ENCODE results near the gene IFNGR2.
"Not testable (repeated sequence)": the region's sequence is repeated elsewhere in the genome, so short reads cannot be mapped to it uniquely, and the experiment has no call there.

Gene IFNGR2

DNA sequence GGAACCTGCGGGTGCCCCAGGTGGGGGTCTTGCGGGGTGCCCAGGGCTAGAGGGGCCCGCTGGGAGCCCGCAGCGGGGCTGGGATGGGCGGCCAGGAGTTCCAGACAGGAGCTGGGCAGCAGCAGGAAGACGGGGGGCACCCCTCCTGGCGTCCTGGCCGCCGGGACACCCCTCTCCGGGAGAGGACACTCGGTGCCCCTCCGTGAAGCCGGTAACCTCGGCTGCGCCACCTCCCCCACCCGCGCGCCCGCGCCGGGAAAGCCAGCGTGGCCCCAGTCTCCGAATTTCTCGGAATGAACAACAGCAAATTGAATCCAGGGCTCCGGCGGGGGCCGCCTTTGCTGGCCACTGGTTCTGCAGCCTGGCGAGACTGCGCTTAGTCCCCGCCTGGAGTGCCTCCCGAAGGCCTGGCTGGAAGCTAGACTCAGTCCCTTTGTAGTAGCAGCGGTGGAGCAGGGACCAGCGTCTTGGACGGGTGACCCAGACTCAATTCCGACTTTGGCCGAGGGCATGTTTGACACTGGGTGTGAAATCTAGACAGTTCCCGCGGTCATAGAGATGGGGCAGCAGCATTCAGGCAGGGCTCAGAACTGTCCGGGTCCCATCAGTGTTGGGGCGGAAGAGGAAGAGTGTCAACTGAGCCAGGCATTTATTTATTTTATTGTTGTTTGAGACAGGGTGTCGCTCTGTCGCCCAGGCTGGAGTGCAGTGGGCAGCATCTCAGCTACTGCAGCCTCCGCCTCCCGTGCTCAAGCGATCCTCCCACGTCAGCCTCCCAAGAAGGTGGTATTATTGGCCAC, 773 bp downstream of the IFNGR2 start:
- DNase-seq, result no peak

DNA sequence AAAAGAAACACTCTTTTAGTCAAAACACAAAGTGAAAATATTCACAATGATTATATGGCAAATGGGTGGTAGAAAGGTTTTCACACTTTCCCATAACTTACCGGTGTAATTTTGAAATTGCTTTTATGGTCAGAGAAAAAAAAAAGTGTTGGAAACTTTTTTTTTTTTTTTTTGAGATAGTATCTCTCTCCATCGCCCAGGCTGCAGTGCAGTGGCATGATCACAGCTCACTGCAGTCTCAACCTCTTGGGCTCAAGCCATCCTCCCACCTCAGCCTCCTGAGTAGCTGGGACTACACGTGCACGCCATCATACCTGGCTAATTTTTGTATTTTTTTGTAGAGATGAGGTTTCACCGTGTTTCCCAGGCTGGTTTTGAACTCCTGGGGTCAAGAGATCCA, 3.3 kb downstream of the IFNGR2 start:
- DNase-seq, result no peak

DNA sequence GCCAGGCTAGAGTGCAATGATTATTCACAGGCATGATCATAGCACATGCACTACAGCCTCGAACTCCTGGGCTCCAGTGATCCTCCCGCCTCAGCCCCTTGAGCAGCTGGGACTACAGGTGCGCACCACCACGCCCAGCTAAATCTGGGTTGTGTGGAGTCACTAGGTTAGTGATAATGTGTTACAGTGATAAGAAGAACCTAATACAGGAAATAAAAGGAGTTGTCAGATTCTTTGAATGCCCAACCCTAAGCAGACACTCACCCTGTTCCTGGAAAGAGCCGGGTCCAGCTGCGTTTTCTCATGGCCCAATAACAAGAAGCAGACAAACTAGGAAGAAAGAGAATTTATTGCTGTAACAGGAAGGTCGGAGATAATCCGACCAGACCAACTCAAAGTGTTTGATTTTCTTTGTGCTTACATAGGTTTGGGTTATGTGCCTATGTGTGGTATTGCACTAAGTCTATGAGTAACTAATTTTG, 8.8 kb downstream of the IFNGR2 start:
- no peak for DNase-seq

DNA sequence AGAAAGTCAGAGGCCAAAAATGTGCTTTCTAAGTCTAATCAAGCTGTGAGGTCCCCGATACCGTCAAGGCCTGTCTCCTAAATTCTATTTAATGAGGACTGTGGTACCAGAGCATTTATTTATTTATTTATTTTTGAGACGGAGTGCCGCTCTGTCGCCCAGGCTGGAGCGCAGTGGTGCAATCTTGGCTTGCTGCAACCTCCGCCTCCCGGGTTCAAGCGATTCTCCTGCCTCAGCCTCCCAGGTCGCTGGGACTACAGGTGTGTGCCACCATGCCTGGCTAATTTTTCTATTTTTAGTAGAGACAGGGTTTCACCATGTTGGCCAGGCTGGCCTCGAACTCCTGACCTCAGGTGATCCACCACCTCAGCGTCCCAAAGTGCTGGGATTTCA, 9.2 kb downstream of the IFNGR2 start:
- not testable (repeated sequence) for DNase-seq

DNA sequence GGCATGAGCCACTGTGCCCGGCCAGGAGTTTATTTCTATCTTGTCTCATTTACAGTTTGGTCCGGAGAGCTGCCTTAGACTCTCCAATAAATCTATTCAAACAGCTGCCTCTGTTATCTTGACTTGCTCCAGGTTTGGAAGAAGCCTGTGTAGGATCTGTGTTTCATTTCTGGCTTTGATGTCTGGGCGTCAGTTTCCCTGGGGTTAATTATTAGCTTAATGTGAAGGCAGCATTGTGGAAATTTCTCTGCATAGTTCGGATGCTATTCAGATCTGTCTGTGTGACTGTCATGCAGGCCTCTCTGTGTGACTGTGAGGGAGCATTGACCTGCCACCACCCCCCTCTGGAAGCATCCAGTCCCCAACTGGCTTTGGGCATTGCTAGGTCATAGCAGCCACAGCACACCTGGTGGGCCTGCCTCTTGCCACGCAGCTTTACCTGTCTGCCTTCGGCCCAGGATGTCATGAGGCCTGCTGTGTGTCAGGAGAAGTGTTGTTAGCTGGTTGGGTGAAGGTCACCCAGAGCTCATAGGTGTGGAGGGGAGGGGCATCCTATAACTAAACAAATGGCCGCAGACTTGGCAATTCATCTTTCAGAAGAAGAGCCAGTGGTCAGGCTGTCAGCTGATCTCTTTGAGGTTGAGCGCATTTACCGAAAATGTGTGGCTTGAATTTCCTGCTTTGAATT, 9.8 kb downstream of the IFNGR2 start:
- no peak for DNase-seq

DNA sequence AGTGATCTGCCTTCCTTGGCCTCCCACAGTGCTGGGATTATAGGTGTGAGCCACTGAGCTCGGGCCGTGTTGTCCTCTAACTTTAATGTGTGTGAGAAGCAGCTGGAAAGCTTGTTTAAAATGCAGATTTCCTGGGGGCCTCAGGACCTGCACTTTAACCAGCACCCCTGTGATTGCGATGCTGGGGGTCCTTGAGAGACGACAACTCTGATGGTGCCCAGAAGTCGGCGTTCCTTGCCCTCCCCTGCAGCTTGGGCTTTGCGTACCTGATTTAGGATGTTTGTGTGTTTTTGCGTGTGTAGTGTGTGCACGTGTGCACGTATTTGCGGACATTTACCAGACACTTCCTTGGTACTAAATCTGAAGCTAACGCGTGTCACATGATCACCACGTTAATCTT, 10.9 kb downstream of the IFNGR2 start:
- DNase-seq, result no peak

DNA sequence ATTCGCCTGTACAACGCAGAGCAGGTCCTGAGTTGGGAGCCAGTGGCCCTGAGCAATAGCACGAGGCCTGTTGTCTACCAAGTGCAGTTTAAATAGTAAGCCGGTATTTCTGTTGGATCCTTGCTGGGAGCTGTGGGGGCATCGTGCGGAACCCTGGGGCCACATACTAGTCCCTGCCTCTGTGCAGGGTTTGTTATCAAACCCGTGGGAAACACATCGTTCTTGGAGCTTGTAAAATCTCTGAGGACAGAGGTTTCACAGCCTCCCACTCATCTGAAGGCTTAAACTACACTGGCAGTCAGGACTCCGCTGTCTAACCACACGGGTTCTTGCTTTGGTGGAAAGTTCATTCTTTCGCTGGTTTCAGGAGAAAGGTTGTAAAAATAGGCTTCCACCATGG, 11.7 kb downstream of the IFNGR2 start:
- DNase-seq, result no peak

DNA sequence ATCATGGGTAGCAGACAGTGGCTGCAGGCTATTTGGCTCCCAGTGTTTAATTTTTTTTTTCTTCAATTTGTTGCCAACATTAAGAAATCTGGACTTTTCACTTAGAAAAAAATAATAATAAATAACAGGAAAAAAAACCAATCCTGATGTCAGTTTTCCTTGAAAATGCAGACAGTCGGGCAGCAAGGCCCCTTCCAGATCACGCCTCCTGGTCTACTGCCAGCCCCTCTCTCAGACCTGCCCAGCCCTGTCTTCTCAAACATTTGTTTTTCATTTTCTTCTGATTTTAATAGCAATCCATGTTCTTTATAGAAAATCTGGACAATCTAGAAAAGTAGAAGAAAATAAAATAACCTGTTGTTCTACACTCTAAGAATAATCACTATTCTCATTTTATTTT, 15.5 kb downstream of the IFNGR2 start:
- no peak for DNase-seq

DNA sequence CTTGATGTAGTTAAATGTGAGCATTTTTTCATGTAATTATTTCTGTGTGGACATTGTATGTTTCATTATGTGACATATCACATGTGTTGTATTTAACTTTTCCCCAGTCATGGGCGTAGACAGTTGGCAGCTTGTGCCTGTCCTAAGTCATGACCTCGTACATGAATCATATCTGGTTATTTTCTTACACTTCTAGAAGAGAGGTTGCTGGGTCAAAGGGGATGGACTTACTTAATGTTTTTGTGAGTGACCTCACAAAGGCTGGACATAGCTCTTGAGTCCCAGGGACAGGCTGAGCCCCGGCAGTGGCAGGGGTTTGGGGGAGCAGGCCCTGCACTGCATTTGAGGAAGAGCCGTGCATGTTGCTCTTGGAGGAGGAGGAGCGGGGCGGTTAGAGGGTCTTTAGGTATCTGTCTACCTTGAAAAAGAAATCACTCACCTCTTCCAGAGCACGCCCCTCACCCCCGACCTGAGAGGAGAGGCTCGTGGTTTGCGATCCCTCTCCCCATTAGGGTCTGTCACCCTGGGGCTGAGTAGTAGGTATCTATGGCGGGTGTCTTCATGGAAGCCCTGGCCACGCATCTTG, 16.4 kb downstream of the IFNGR2 start:
- no peak for DNase-seq

DNA sequence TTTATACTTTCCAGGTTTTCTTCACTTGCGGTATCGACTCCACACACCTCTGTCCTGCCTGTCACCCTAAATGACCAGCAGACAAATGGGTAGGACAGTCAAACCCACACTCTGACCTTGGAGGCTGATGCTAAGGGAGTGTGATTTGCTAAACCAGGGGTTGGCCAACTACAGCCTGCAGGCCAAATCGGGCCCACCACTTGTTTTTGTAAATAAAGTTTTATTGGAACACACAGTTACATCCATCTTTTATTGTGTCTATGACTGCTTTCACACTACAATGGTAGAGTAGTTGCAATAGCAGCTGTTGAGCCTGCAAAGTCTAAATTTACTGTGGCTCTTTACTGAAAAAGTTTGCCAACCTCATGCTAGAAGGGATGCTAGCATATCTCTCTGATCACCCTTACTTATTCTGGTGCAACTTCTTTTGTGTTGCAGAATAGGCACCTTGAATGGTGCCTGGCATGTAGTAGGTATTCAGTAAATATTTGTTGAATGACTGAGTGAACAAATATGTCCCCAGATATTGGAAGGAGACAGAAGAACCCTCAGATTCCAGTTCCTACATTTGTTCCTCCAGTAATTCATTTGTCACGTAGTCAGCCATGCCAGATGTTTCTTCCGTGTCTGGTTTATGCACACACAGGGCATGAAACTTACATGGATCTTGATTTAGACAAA, 18.6 kb downstream of the IFNGR2 start:
- no peak for DNase-seq

DNA sequence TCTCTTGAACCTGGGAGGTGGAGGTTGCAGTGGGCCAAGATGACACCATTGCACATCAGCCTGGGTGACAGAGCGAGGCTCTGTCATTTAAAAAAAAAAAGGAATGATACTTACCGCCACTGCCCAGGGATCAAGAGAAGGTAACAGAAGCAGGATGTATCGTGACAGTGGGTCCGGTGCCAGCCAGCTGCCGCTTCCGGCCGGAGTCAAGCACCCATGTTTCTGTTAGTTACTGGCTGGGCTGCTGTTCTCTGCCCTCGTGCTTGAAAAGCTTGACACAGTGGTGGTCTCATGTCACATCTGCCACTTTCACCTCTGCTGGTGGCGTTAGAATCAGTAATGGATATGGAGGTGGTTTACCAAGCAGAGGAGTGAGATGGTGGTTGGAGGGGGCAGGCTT, 21.0 kb downstream of the IFNGR2 start:
- DNase-seq, result no peak

DNA sequence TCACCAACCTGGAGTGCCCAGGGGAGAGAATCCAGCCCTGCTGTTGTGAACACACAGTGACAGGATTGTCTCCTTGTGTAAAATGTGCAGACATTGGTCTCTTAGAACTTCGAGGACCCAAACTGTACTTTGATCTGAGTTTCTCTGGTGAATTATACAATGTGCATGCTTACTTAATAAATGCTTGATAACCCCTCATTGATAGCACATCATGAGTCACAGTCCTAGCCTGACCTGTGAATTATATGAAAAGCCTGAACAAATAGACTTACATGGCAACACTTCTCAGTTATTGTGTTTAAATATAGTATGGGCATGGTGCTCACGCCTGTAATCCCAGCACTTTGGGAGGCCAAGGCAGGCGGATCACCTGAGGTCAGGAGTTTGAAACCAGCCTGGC, 22.6 kb downstream of the IFNGR2 start:
- no peak for DNase-seq

DNA sequence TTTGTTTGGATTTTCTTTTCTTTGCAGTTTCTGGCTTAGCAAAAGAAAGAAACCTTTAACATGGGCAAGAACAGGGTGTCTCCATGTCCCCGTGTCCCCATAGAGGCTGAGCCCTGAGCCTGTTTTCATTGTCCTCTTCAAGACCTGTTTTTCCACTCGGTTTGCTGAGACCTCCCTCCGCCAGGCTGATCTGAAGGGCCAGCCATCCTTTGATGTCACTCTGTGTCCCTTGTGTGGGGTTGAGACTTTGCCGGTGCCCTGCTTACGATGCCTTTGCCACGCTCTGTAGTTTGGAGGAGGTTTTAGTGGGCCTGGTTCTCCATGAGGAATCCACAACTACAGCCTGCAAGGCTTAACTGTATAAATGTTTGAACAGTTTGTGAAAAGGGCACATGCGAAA, 23.8 kb downstream of the IFNGR2 start:
- DNase-seq, result peak; percentile 84

DNA sequence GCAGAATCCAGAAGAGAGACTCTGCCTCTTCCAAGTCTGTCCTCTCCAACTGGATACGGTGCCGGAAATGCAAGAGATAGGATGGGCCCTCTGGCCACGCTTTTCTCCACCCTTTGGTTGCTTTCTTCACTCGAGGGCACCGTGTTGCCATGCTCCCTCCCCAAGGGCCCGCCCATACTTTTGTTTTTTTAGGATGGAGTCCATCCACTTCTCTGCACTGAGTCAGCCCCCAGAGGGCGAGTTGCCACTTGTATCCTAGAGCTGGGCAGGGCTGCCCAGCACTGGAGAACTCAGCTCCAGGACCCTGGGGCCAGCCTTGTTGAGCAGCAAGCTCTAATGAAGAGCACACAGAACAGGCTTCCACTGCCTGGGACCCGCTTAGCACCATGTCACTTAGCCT, 25.5 kb downstream of the IFNGR2 start:
- DNase-seq, result no peak

DNA sequence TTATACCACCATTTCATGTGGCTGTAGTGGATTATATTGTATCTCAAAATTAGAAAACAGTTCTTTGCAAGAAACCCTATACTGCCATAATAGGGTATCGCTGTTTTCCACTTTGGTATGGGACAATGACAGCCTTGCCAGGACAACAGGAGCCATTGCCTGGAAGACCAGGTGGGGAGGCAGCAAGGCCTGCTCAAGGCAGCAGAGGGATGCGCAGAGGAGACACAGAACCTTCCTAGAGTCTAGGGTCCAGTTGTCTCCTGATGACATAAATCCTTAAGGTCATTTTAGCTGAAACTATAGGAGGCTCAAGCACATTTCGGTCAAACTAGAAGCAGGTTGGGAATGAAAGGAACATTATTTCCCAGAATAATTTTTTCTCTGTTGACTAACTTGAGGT, 27.6 kb downstream of the IFNGR2 start:
- DNase-seq, result no peak

DNA sequence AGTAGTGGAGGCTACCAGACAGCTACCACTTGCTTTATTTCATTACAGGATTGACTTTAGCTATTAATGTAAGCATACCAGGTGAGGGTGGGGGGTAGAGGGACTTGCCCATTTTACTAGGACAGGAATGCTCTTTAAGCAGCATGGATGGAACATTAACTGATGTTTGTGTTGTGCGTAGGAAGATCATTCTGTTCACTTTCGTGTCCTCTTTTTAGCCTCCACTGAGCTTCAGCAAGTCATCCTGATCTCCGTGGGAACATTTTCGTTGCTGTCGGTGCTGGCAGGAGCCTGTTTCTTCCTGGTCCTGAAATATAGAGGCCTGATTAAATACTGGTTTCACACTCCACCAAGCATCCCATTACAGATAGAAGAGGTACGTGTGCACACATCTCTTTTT, 29.3 kb downstream of the IFNGR2 start:
- no peak for DNase-seq

DNA sequence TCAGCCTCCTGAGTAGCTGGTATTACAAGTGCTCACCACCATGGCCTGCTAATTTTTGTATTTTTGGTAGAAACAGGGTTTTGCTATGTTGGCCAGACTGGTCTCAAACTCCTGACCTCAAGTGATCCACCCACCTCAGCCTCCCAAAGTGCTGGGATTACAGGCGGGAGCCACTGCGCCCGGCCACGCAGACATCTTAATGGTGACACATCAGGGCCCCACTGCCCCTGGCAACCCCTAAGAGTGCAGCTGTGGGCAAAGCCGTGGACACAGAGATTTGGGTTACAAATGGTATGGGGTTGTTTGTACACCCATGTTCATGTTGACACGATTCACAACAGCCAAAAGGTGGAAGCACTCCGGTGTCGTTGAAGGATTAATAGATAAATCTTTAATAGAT, 29.8 kb downstream of the IFNGR2 start:
- DNase-seq, result no peak

DNA sequence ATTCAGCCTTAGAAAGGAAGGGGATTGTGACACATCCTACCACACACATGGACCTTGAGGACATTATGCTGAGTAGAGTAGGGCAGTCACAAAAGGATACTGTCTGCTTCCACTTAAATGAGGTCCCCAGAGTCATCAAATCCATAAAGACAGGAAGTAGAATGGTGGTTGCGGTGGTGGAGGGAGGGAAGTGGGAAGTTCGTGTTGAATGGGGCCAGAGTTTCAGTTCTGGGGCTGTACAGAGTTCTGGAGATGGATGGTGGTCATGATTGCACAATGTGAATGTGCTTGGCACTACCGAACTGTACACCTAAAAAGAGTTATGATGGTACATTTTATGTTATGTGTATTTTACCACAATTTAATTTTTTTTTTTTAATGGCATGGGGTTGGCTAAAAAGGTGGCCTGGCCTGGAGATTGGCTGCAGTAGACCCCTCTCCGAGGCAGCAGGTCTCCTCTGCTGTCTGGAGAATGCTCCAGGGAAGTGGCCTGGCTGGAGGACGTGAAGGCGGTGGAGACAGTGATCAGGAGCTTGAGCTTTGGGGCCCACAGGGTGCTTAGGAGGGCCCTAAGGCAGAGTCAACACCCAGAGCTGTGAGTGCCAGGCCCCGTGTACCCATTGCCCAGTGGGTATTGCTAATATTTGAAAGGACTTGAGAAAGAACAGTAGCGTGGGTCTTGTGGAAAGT, 30.4 kb downstream of the IFNGR2 start:
- no peak for DNase-seq

DNA sequence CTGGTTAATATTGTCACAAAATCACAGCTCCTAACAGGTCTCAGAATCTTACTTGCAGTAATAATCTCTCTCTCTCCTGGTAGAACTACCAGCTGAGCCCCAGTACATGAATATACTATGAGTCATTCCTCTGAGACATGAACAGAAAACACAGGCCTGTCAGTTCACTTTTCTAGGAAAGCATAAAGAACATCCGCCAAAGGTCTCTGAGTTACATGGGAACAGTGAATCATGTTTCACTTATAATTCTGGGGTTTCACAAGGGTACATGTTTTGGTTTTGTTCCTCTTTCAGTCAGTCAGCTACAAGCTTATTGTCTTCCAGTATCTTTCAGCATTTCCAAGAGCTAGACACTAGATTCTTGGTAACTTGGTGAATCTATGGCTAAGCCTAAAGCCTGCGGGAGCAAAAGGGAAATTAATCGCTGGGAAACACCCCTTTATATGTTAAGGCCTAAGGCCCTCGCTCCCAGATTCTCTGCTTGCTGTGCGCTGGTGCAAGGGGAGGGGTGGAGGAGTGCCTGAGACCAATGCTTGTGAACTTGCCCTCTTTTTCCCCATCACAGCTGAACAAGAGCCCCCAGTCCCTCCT, 31.7 kb downstream of the IFNGR2 start:
- DNase-seq, result no peak

DNA sequence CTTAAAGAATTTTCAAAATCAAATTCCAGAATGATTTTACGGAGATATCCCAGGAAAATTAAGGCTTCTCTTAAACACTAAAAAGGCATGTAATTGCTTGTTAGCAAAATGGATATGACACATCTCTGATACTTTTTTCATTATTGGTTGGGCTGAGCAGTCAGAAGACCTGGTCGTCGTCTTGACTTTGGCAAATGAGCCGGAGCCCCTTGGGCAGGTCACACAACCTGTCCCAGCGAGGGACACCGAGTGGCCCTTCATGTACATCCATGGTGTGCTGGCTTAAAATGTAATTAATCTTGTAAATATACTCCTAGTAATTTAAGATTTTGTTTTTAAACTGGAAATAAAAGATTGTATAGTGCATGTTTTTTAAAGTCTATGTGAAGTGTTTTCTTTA, 33.9 kb downstream of the IFNGR2 start:
- no peak for DNase-seq

DNA sequence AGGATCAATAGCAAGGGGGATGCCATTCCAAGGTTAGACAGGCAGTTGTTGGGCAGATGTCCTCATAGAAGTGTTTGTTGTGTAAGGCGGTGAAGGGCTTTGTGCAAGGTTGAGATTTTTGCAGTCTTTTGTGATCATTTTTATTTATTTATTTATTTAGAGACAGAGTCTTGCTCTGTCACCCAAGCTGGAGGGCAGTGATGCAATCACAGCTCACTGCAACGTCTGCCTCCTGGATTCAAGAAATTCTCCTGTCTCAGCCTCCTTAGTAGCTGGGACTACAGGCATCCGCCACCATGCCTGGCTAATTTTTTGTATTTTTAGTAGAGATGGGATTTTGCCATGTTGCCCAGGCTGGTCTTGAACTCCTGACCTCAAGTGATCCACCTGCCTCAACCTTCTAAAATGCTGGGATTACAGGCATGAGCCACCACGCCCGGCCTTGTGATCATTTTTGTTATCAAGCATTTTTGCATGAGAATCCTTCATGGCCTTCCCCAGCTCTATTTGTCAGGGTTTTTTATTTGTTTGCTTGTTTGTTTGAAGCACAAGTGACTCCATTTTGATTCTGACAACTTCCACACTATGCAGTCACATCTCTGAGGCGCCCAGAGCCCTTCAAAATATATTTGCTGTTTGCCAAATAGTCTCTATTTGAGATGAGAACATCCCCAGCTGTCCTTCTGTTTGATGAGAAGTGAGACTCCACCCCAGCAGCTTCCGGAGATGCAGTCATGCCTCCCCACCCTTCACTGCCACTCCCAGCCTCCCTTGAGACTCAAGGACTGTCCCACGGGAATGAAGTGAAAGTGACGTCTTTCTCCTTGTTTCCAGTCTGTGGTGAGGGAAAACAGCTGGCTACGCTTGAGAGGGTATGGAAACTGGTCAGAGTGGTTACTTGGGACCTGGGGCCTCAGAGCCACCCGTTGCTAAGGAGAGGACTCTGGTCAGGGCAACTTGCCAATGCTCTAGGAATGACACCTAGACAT, 38.6 kb downstream of the IFNGR2 start:
- DNase-seq, result peak; percentile 89

All from NCI-H510A (cell line).